OCI-LY7 (cell line): ENCODE results near the gene NRK. TPM values are rescaled to one million over a fixed set of nuclear protein-coding genes. Genes with fewer than 3 reads are reported as not detected.
A peak's percentile ranks its signal among the peaks of the same experiment; 100 is the strongest.

Experiments
- BruUV-seq: library from RNA; stranded (reverse); fragments of 400-500 nt; replicated peaks from 2 replicates; lab custom pipeline; 2021; lab: Mats Ljungman, UMichigan
- CTCF ChIA-PET: fragments of 300-600 bp; sonication (Branson Sonifier 250); formaldehyde crosslinking; loops from one replicate; lab custom pipeline; 2022; ENCODE audit warnings: antibody characterized with exemption; ENCODE audit not compliant: unreplicated experiment; lab: Charles Lee
- POLR2A ChIA-PET: fragments of 300-600 bp; sonication (Branson Sonifier 250); formaldehyde crosslinking; loops from one replicate; lab custom pipeline; 2022; ENCODE audit warnings: antibody characterized with exemption; lab: Charles Lee
- DNase-seq: peaks from one replicate; pipeline ENCODE4 v3.0.0-alpha.2; 2015; ENCODE audit warnings: low spot score
- H2AFZ ChIP-seq: fragments of 200-600 bp; sonication (generic), shearing (Covaris generic); 2 replicates; pipeline ENCODE4 v1.6.1; 2014; ENCODE audit warnings: mild to moderate bottlenecking, antibody characterized with exemption, low read length, moderate library complexity
- H3K27ac ChIP-seq: fragments of 200-600 bp; sonication (generic); 2 replicates; pipeline ENCODE4 v1.5.1; 2014; ENCODE audit warnings: mixed run types, low read depth, mild to moderate bottlenecking, moderate library complexity, low read length, inconsistent platforms; ENCODE audit not compliant: poor library complexity, severe bottlenecking
- H3K36me3 ChIP-seq: fragments of 200-600 bp; sonication (generic); 2 replicates; pipeline ENCODE4 v1.6.1; 2014; ENCODE audit warnings: mild to moderate bottlenecking, antibody characterized with exemption, low read length, moderate library complexity, mixed read lengths; ENCODE audit not compliant: insufficient read depth
- H3K4me1 ChIP-seq: fragments of 200-600 bp; sonication (generic); 2 replicates; pipeline ENCODE4 v1.5.1; 2014; ENCODE audit warnings: mild to moderate bottlenecking, low read length; ENCODE audit not compliant: insufficient read depth, poor library complexity, severe bottlenecking
- H3K4me2 ChIP-seq: fragments of 200-600 bp; sonication (generic); 2 replicates; pipeline ENCODE4 v1.6.1; 2014; ENCODE audit warnings: mild to moderate bottlenecking, low read length
- H3K4me3 ChIP-seq: fragments of 200-600 bp; sonication (generic); 2 replicates; pipeline ENCODE4 v1.5.1; 2014; ENCODE audit warnings: mild to moderate bottlenecking, low read depth, low read length; ENCODE audit not compliant: poor library complexity, severe bottlenecking
- H3K79me2 ChIP-seq: fragments of 200-600 bp; sonication (generic); 2 replicates; pipeline ENCODE4 v1.6.1; 2016; ENCODE audit warnings: low read depth, mild to moderate bottlenecking, low read length, moderate library complexity, mixed read lengths; ENCODE audit not compliant: insufficient read depth
- H3K9me2 ChIP-seq: fragments of 200-600 bp; sonication (generic); 2 replicates; pipeline ENCODE4 v1.6.1; 2016; ENCODE audit warnings: mild to moderate bottlenecking, low read length, mixed read lengths; ENCODE audit not compliant: insufficient read depth
- H3K9me3 ChIP-seq: fragments of 200-600 bp; sonication (generic); 2 replicates; pipeline ENCODE4 v1.6.1; 2014; ENCODE audit warnings: mild to moderate bottlenecking, mixed run types, low read length, mixed read lengths
- H4K20me1 ChIP-seq: fragments of 200-600 bp; sonication (generic); 2 replicates; pipeline ENCODE4 v1.6.1; 2014; ENCODE audit warnings: mild to moderate bottlenecking, antibody characterized with exemption, low read length, moderate library complexity, mixed read lengths; ENCODE audit not compliant: insufficient read depth
- EZH2phosphoT487 ChIP-seq: fragments of 200-600 bp; sonication (generic); IDR thresholded peaks from 2 replicates; pipeline ENCODE4 v1.6.1; 2018; ENCODE audit warnings: low read depth, borderline replicate concordance, mild to moderate bottlenecking, mixed run types, antibody characterized with exemption, low read length, moderate library complexity, mixed read lengths
- intact Hi-C: fragments of 100-400 bp; cut with micrococcal nuclease; formaldehyde crosslinking; loops from one replicate; pipeline ENCODE4 v1.10.0; 2022; ENCODE audit not compliant: unreplicated experiment
- total RNA-seq, 2 experiments: library from RNA; depleted of rRNA in 1 of 2; stranded (reverse); fragments of >200 nt in 1 of 2; shearing (Covaris generic) in 1 of 2; gene quantifications; 2 replicates each; pipeline ENCODE4 v1.2.3, GENCODE V29; 2014 to 2022
- TF ChIP-seq, protein P1 (sequence below): fragments of 200-600 bp; sonication (generic); conservative IDR thresholded peaks from 2 replicates; pipeline ENCODE4 v1.5.1; 2014; ENCODE audit warnings: mild to moderate bottlenecking, antibody characterized with exemption, low read length, moderate library complexity, mixed read lengths

NRK gene
- total RNA-seq, 2 experiments from 2014 or later, result not detected

DNA sequence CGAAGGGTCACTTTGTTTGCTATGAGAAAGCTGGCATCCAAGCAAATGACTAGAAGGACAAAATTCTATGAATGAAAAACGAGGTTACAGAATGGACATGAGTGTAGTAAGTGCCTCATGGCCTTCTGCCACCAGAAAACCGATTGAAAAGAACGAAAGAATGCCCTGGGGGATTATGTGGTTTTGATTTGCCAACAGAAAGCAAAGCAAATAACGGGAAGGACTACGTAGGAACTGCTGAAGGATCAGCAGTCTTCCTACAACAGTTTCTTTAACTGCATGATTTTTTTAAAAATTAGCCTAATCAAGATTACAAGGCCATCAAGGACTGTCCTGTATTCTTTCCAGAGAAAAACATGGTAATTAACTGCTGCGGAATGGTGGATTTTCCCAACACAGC, 50.6 kb downstream of the NRK start:
- no peak for DNase-seq
- Histone ChIP-seq H2AFZ (no peak overlapping the region), H3K4me2 (no peak overlapping the region), H3K79me2 (no peaks in the 10 kb centered on the region), H3K4me1 (no peaks in the 10 kb centered on the region), H3K4me3 (no peak overlapping the region), H3K36me3 (no peaks in the 10 kb centered on the region), H4K20me1 (no peaks in the 10 kb centered on the region), H3K27ac (no peak overlapping the region), H3K9me2 (no peaks in the 10 kb centered on the region), H3K9me3 (no peaks in the 10 kb centered on the region)
- intact Hi-C loops, result no loop called here
- BruUV-seq, result no TSS peak
- POLR2A ChIA-PET, result no interaction called here
- TF ChIP-seq, protein P1, sequence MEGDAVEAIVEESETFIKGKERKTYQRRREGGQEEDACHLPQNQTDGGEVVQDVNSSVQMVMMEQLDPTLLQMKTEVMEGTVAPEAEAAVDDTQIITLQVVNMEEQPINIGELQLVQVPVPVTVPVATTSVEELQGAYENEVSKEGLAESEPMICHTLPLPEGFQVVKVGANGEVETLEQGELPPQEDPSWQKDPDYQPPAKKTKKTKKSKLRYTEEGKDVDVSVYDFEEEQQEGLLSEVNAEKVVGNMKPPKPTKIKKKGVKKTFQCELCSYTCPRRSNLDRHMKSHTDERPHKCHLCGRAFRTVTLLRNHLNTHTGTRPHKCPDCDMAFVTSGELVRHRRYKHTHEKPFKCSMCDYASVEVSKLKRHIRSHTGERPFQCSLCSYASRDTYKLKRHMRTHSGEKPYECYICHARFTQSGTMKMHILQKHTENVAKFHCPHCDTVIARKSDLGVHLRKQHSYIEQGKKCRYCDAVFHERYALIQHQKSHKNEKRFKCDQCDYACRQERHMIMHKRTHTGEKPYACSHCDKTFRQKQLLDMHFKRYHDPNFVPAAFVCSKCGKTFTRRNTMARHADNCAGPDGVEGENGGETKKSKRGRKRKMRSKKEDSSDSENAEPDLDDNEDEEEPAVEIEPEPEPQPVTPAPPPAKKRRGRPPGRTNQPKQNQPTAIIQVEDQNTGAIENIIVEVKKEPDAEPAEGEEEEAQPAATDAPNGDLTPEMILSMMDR, result no peak
- no peak for TF ChIP-seq EZH2phosphoT487
- CTCF ChIA-PET, result no interaction called here

DNA sequence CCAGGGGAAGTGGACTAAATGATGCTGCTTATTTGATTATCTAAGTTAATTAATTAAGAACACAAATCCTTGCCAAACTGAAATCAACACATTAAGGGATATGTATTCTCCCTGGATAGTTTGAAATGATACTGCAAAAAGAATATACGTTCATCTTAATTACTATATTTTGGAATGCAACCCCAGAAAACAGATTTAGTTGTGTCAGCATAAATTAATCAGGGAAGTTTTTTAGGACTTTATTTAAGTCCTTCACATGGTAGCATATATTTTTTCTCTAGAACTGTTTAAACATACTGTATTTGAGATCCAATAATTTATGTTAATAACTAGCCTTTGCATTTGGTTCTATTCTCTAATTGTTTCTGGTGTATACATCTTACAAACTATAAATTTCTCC, 52.5 kb downstream of the NRK start:
- intact Hi-C loops, result no loop called here
- Histone ChIP-seq H3K9me3 (no peaks in the 10 kb centered on the region), H3K27ac (no peak overlapping the region), H3K4me3 (no peak overlapping the region), H3K4me2 (no peak overlapping the region), H4K20me1 (no peaks in the 10 kb centered on the region), H3K36me3 (no peaks in the 10 kb centered on the region), H3K9me2 (no peaks in the 10 kb centered on the region), H3K79me2 (no peaks in the 10 kb centered on the region), H3K4me1 (no peaks in the 10 kb centered on the region), H2AFZ (no peak overlapping the region)
- ChIA-PET CTCF (no interaction called here), POLR2A (no interaction called here)
- DNase-seq, result no peak
- BruUV-seq, result no TSS peak
- TF ChIP-seq, protein P1, result no peak
- TF ChIP-seq EZH2phosphoT487, result no peak

DNA sequence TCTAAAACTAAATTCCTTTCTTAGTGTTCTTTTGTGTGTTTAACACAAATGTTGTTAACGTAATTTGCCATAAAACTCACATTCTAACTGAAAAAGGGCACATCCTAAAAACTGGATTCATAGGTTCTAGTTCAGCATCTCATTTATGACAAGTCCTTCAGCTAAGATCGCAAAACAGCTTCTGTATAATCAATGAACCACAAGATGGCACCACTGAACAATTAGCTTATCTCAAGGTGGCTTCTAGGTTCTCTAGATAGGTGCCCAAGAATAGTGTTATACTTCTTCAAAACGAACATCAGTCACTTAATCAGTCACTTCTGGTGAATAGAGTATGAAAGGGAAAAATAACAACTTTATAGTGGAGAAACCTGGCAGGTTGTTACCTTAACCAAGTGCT, 54.3 kb downstream of the NRK start:
- no peaks in the 10 kb centered on the region for H3K9me2 ChIP-seq
- no peaks in the 10 kb centered on the region for H3K9me3 ChIP-seq
- peak; percentile 3 for DNase-seq
- intact Hi-C loops, result no loop called here
- ChIA-PET POLR2A (interaction anchor here (0.6 kb wide), 1 partner anchor 172 kb away, joined by 4 read pairs; no protein-coding TSS in a partner anchor), CTCF (no interaction called here)
- TF ChIP-seq EZH2phosphoT487, result no peak
- TF ChIP-seq, protein P1, result peak; percentile 65
- H3K4me3 ChIP-seq, result no peak overlapping the region
- H3K4me2 ChIP-seq, result no peak overlapping the region
- no peak overlapping the region for H2AFZ ChIP-seq
- H3K79me2 ChIP-seq, result no peaks in the 10 kb centered on the region
- H4K20me1 ChIP-seq, result no peaks in the 10 kb centered on the region
- BruUV-seq, result no TSS peak
- no peaks in the 10 kb centered on the region for H3K4me1 ChIP-seq
- H3K27ac ChIP-seq, result no peak overlapping the region
- no peaks in the 10 kb centered on the region for H3K36me3 ChIP-seq
